ENCODE results near the gene MSANTD2.

The MSANTD2 gene

DNA sequence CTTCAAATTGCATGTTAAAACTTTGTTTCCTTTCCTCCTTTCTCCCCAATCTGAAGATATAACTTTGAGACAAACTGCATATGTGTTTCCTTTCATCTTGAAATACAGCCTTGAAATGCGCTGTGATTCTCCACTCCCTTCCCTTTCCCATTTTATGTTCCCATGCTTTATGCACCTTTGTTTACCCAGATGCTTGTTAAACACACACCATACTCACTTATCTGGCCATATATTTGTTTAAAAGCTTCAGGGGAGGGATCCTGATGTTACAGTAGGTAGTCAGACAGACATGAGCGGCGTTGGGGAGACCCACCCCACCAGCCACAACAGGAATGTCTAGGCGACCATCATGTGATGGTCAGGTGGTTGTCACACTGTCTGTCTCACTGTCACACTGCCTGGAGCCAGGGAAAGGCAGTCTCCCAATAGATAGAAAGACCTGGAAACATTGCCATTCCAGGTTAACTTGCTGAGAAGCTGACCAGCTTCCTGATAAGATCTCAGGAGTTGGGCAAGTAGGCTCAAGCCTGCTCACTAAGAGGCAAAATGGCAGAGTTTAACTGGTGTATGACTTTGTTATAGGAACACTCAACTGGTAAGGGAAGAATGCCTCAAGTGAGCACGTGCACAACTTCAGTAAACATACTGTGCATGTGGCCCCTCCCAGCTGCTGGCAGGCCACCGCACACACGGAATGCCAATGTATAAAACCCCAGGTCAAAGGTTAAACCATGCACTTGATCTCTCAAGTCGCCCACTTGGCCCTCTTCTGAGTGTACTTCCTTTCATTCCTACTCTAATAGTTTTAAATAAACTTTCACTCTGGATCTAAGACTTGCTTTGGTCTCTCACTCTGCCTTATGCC lies 23.5 kb upstream of the MSANTD2 start:
- DNase-seq (ENCODE audit: low spot score) = no peak
- Histone ChIP-seq H3K4me3 (ENCODE audit: severe bottlenecking) (no peak overlapping the region), H3K27me3 (ENCODE audit: insufficient read depth, poor library complexity, severe bottlenecking) (no peaks in the 10 kb centered on the region), H3K36me3 (ENCODE audit: low read depth) (no peaks in the 10 kb centered on the region), H3K27ac (ENCODE audit: poor library complexity, severe bottlenecking) (no peak overlapping the region), H3K4me1 (ENCODE audit: insufficient read depth, poor library complexity, severe bottlenecking) (no peaks in the 10 kb centered on the region), H3K9me3 (ENCODE audit: severe bottlenecking) (no peaks in the 10 kb centered on the region)
- TF ChIP-seq, protein P1, sequence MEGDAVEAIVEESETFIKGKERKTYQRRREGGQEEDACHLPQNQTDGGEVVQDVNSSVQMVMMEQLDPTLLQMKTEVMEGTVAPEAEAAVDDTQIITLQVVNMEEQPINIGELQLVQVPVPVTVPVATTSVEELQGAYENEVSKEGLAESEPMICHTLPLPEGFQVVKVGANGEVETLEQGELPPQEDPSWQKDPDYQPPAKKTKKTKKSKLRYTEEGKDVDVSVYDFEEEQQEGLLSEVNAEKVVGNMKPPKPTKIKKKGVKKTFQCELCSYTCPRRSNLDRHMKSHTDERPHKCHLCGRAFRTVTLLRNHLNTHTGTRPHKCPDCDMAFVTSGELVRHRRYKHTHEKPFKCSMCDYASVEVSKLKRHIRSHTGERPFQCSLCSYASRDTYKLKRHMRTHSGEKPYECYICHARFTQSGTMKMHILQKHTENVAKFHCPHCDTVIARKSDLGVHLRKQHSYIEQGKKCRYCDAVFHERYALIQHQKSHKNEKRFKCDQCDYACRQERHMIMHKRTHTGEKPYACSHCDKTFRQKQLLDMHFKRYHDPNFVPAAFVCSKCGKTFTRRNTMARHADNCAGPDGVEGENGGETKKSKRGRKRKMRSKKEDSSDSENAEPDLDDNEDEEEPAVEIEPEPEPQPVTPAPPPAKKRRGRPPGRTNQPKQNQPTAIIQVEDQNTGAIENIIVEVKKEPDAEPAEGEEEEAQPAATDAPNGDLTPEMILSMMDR (IDR thresholded peaks at IDR 0.05; ENCODE audit: poor library complexity, severe bottlenecking) = no peak
- ATAC-seq (ENCODE audit: low read depth) = no peak

DNA sequence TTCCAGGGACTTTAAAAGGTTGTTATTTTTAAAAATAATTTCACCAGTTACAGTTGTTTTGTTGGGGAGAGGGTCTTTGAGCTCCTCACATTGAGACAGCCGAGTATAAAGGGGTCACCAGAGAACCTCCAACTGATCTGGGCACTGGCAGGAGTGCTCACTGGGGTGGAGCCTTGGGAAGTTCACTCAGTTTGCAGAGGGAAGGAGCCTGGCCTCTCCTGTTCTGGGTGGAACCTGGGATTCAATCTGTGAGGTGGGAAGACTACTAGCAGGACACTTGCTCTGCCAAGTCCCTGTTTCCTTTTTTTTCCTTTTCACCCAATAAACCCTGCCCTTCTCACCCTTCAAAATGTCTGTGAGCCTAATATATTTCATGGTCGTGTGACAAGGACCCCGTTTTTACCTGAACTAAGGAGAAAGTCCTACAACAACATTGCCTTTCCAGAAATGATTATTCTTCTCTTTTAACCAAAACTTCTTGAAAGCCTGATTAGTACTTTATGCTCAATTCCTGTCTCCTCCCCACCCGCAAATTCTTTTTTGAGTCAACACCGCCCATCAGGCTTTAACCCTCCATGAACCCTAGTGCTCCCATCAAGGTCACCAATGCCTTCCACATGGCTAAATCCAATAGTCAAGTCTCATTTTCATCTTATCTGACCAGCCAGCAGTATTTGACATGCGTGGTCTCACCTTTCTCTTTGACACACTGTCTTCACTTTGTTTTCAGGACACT lies 22.0 kb upstream of the MSANTD2 start:
- H3K27ac ChIP-seq (ENCODE audit: poor library complexity, severe bottlenecking) = no peak overlapping the region
- TF ChIP-seq, protein P1 (IDR thresholded peaks at IDR 0.05; ENCODE audit: poor library complexity, severe bottlenecking) = no peak
- H3K27me3 ChIP-seq (ENCODE audit: insufficient read depth, poor library complexity, severe bottlenecking) = no peaks in the 10 kb centered on the region
- DNase-seq (ENCODE audit: low spot score) (no peak), ATAC-seq (ENCODE audit: low read depth) (no peak)
- no peaks in the 10 kb centered on the region for H3K9me3 ChIP-seq (ENCODE audit: severe bottlenecking)
- H3K4me1 ChIP-seq (ENCODE audit: insufficient read depth, poor library complexity, severe bottlenecking) = no peaks in the 10 kb centered on the region
- H3K4me3 ChIP-seq (ENCODE audit: severe bottlenecking) = no peak overlapping the region
- no peaks in the 10 kb centered on the region for H3K36me3 ChIP-seq (ENCODE audit: low read depth)

DNA sequence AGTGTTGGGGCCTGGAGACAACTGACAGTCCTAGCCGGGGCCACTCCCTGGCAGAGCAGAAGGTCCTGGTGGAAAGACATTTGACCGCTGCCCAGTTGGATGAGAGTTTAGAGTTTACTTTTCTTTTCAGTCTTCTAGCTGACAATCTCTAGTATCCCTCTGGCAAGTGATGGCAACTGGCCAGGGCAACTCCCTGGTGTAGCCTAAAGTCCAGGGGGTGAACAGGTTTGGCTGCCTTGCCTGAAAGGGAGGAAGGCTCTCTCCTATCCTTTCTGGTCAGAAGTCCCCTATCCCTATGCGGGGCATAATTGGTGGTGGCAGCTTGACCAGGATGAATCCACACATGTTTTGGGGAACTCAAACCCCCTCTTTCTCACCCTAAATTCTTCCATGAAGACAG lies 16.8 kb upstream of the MSANTD2 start:
- Histone ChIP-seq H3K9me3 (ENCODE audit: severe bottlenecking) (no peaks in the 10 kb centered on the region), H3K27me3 (ENCODE audit: insufficient read depth, poor library complexity, severe bottlenecking) (no peaks in the 10 kb centered on the region), H3K4me3 (ENCODE audit: severe bottlenecking) (no peak overlapping the region), H3K36me3 (ENCODE audit: low read depth) (no peaks in the 10 kb centered on the region), H3K27ac (ENCODE audit: poor library complexity, severe bottlenecking) (no peak overlapping the region), H3K4me1 (ENCODE audit: insufficient read depth, poor library complexity, severe bottlenecking) (no peaks in the 10 kb centered on the region)
- DNase-seq (ENCODE audit: low spot score) = no peak
- TF ChIP-seq, protein P1 (IDR thresholded peaks at IDR 0.05; ENCODE audit: poor library complexity, severe bottlenecking) = no peak
- no peak for ATAC-seq (ENCODE audit: low read depth)

DNA sequence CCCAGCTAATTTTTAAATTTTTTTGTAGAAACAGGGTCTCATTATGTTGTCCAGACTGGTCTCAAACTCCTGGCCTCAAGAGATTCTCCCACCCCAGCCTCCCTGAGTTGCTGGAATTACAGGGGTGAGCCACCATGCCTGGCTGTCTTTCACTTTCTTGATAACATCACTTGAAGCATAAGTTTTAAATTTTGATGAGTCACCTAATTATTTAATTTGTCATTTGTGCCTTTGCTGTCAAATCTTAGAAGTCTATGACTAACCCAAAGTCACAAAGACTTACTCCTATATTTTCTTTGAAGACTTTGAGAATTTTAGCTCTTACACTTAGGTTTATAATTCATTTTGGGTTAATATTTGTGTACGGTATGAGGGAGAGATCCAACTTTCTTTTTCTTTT lies 14.5 kb upstream of the MSANTD2 start:
- TF ChIP-seq, protein P1 (IDR thresholded peaks at IDR 0.05; ENCODE audit: poor library complexity, severe bottlenecking) = no peak
- DNase-seq (ENCODE audit: low spot score) = no peak
- Histone ChIP-seq H3K4me3 (ENCODE audit: severe bottlenecking) (no peak overlapping the region), H3K4me1 (ENCODE audit: insufficient read depth, poor library complexity, severe bottlenecking) (no peaks in the 10 kb centered on the region), H3K36me3 (ENCODE audit: low read depth) (no peaks in the 10 kb centered on the region), H3K9me3 (ENCODE audit: severe bottlenecking) (no peaks in the 10 kb centered on the region), H3K27me3 (ENCODE audit: insufficient read depth, poor library complexity, severe bottlenecking) (no peaks in the 10 kb centered on the region), H3K27ac (ENCODE audit: poor library complexity, severe bottlenecking) (no peak overlapping the region)
- ATAC-seq (ENCODE audit: low read depth) = no peak
